ENCODE data around the gene BPIFB2. TPM values are rescaled to one million over a fixed set of nuclear protein-coding genes. Genes with fewer than 3 reads are reported as not detected.

BPIFB2 gene
- polyA plus RNA-seq, 1 of the 3 experiments (the other 2 are of a cell fraction), result not detected

- no peak overlapping the region for H3K9ac ChIP-seq
- no peaks in the 10 kb centered on the region for H3K79me2 ChIP-seq (ENCODE audit: insufficient read depth)
- H3K36me3 ChIP-seq (replicated peaks in 1 of 2; ENCODE audit: control insufficient read depth in 1 of 2, insufficient read depth in 2 of 2, low read length in 1 of 2), result no peaks in the 10 kb centered on the region
- no peak overlapping the region for H2AFZ ChIP-seq (ENCODE audit: low read depth)
- H3K4me2 ChIP-seq, result no peak overlapping the region
- H3F3A ChIP-seq (replicated peaks; ENCODE audit: insufficient read depth), result no peaks in the 10 kb centered on the region
- TF ChIP-seq EZH2phosphoT487 (IDR thresholded peaks at IDR 0.05; ENCODE audit: borderline replicate concordance, low read depth), result no peak
- TF ChIP-seq, protein P1, sequence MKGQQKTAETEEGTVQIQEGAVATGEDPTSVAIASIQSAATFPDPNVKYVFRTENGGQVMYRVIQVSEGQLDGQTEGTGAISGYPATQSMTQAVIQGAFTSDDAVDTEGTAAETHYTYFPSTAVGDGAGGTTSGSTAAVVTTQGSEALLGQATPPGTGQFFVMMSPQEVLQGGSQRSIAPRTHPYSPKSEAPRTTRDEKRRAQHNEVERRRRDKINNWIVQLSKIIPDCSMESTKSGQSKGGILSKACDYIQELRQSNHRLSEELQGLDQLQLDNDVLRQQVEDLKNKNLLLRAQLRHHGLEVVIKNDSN (IDR thresholded peaks at IDR 0.05; ENCODE audit: borderline replicate concordance, low read depth), result no peak
- TF ChIP-seq NFIC (IDR thresholded peaks at IDR 0.05; ENCODE audit: borderline replicate concordance), result no peak
- no peak for TF ChIP-seq CTCF (IDR thresholded peaks at IDR 0.05)
- no peak for TF ChIP-seq NRF1 (IDR thresholded peaks at IDR 0.05; ENCODE audit: low read depth, low read length)
- no peak for TF ChIP-seq SIN3A (IDR thresholded peaks at IDR 0.05; ENCODE audit: borderline replicate concordance, low read depth, low read length)
- no peaks in the 10 kb centered on the region for H3K9me3 ChIP-seq
- no peak overlapping the region for H3K4me3 ChIP-seq (ENCODE audit: low read depth in 2 of 2, low read length in 1 of 2)
- H3K9me2 ChIP-seq, result no peaks in the 10 kb centered on the region
- CTCF ChIA-PET, result interaction anchor here (0.8 to 1.0 kb wide), 2 partner anchors 13 to 17 kb away, joined by 3 read pairs; no protein-coding TSS in a partner anchor
- H3K4me1 ChIP-seq (ENCODE audit: control insufficient read depth in 1 of 2, insufficient read depth in 2 of 2, low read depth in 1 of 2, low read length in 1 of 2), result no peaks in the 10 kb centered on the region
- DNase-seq, result no peak
- H3K27me3 ChIP-seq (ENCODE audit: insufficient read depth), result peaks cover 48% of the 10 kb centered on the region
- 22% methylated on average over 8 of the region's 14 CpGs for WGBS (ENCODE audit: low lambda C conversion rate)
- POLR2A ChIA-PET, result no interaction called here
- H3K27ac ChIP-seq (ENCODE audit: low read depth in 2 of 2, low read length in 1 of 2), result no peak overlapping the region
- no peaks in the 10 kb centered on the region for H4K20me1 ChIP-seq (ENCODE audit: insufficient read depth)
Observed at GRCh38 chr20:33018169-33018931, 10.8 kb downstream of the BPIFB2 start.

GRCh38 chr20:33019465-33020277, 12.2 kb downstream of the BPIFB2 start:
- Histone ChIP-seq H3K9me3 (no peaks in the 10 kb centered on the region), H3K36me3 (replicated peaks in 1 of 2; ENCODE audit: control insufficient read depth in 1 of 2, insufficient read depth in 2 of 2, low read length in 1 of 2) (no peaks in the 10 kb centered on the region), H3K4me1 (ENCODE audit: control insufficient read depth in 1 of 2, insufficient read depth in 2 of 2, low read depth in 1 of 2, low read length in 1 of 2) (no peaks in the 10 kb centered on the region), H4K20me1 (ENCODE audit: insufficient read depth) (no peaks in the 10 kb centered on the region), H3K27me3 (ENCODE audit: insufficient read depth) (peaks cover 36% of the 10 kb centered on the region), H3K9me2 (no peaks in the 10 kb centered on the region), H2AFZ (ENCODE audit: low read depth) (no peak overlapping the region), H3K4me3 (ENCODE audit: low read depth in 2 of 2, low read length in 1 of 2) (no peak overlapping the region), H3K9ac (no peak overlapping the region), H3K79me2 (ENCODE audit: insufficient read depth) (no peaks in the 10 kb centered on the region), H3K4me2 (no peak overlapping the region), H3F3A (replicated peaks; ENCODE audit: insufficient read depth) (no peaks in the 10 kb centered on the region), H3K27ac (ENCODE audit: low read depth in 2 of 2, low read length in 1 of 2) (no peak overlapping the region)
- 35% methylated on average over 15 of the region's 23 CpGs for WGBS (ENCODE audit: low lambda C conversion rate)
- TF ChIP-seq TCF12 (IDR thresholded peaks at IDR 0.05) (no peak), SMC3 (IDR thresholded peaks at IDR 0.05; ENCODE audit: low read depth, low read length) (no peak), ZBTB33 (IDR thresholded peaks at IDR 0.05; ENCODE audit: borderline replicate concordance, low read depth) (no peak), YY1 (IDR thresholded peaks at IDR 0.05; ENCODE audit: low read depth) (no peak), FOSL2 (IDR thresholded peaks at IDR 0.05; ENCODE audit: borderline replicate concordance, low read depth) (no peak)
- DNase-seq, result no peak
- CTCF ChIA-PET, result interaction anchor here (1.0 kb wide), 1 partner anchor 15 kb away, joined by 3 read pairs; no protein-coding TSS in a partner anchor
- POLR2A ChIA-PET, result no interaction called here

Measured in SK-N-SH (cell line).